SU-DHL-6 (cell line): ENCODE data around the gene DNAH3.
"Not testable (repeated sequence)": the region's sequence is repeated elsewhere in the genome, so short reads cannot be mapped to it uniquely, and the experiment has no call there.

ENCODE experiments used
- H2AFZ ChIP-seq: fragments of 200-600 bp; sonication (generic); 2 replicates; pipeline ENCODE4 v1.6.1; 2014; ENCODE audit warnings: low read depth, mild to moderate bottlenecking, moderate library complexity, mixed read lengths, antibody characterized with exemption, low read length; ENCODE audit not compliant: severe bottlenecking
- H3F3A ChIP-seq: fragments of 200-600 bp; shearing (Covaris generic); 2 replicates; pipeline ENCODE4 v1.6.0; 2016; ENCODE audit warnings: antibody characterized with exemption, mild to moderate bottlenecking; ENCODE audit not compliant: insufficient read depth
- H3K27ac ChIP-seq: fragments of 200-600 bp; sonication (generic); 2 replicates; pipeline ENCODE4 v1.5.1; 2016; ENCODE audit warnings: low read depth, mild to moderate bottlenecking, low read length, moderate library complexity, mixed read lengths
- H3K27me3 ChIP-seq: fragments of 200-600 bp; sonication (generic), shearing (Covaris generic); 2 replicates; pipeline ENCODE4 v1.6.0; 2014; ENCODE audit warnings: mild to moderate bottlenecking, low read length
- H3K36me3 ChIP-seq: fragments of 200-600 bp; sonication (generic); 2 replicates; pipeline ENCODE4 v1.6.1; 2014; ENCODE audit warnings: mild to moderate bottlenecking, low read length, mixed read lengths
- H3K4me2 ChIP-seq: fragments of 300-600, 200-600 bp; shearing (Covaris generic), sonication (generic); 2 replicates; pipeline ENCODE4 v1.6.0; 2014; ENCODE audit warnings: low read length, low read depth, mild to moderate bottlenecking; ENCODE audit not compliant: poor library complexity, severe bottlenecking
- H3K4me3 ChIP-seq: fragments of 200-600 bp; sonication (generic); 2 replicates; pipeline ENCODE4 v1.5.1; 2014; ENCODE audit warnings: antibody characterized with exemption, low read length, mild to moderate bottlenecking, mixed read lengths; ENCODE audit not compliant: insufficient read depth, poor library complexity, severe bottlenecking
- H3K79me2 ChIP-seq: fragments of 200-600 bp; sonication (generic); 2 replicates; pipeline ENCODE4 v1.6.1; 2014; ENCODE audit warnings: mild to moderate bottlenecking, low read length, moderate library complexity; ENCODE audit not compliant: insufficient read depth
- H3K9ac ChIP-seq: fragments of 200-600 bp; sonication (generic); 2 replicates; pipeline ENCODE4 v1.7.0; 2014; ENCODE audit warnings: mild to moderate bottlenecking, low read length
- H3K9me2 ChIP-seq: fragments of 200-600 bp; sonication (generic); replicated peaks from 2 replicates; pipeline ENCODE4 v1.6.1; 2014; ENCODE audit warnings: low read length; ENCODE audit not compliant: insufficient read depth
- H3K9me3 ChIP-seq: fragments of 200-600 bp; sonication (generic); 2 replicates; pipeline ENCODE4 v1.6.1; 2014; ENCODE audit warnings: low read length, mixed read lengths; ENCODE audit not compliant: insufficient read depth
- H4K20me1 ChIP-seq: fragments of 200-600 bp; sonication (generic); 2 replicates; pipeline ENCODE4 v1.6.1; 2014; ENCODE audit warnings: low read depth, mild to moderate bottlenecking, antibody characterized with exemption, low read length, moderate library complexity, mixed read lengths
- CTCF ChIP-seq: fragments of 200-600 bp; sonication (generic); IDR thresholded peaks from one replicate; pipeline ENCODE4 v1.5.1; 2017; ENCODE audit warnings: antibody characterized with exemption, mild to moderate bottlenecking, low read length, moderate library complexity; ENCODE audit not compliant: insufficient read depth, poor library complexity, severe bottlenecking
- EZH2phosphoT487 ChIP-seq: fragments of 200-600 bp; sonication (generic), shearing (Covaris generic); conservative IDR thresholded peaks from 2 replicates; pipeline ENCODE4 v1.6.1; 2018; ENCODE audit warnings: mild to moderate bottlenecking, antibody characterized with exemption, low read length, moderate library complexity, mixed read lengths

The DNAH3 gene

GRCh38 chr16:20949660-20950059 is 201.0 kb downstream of the DNAH3 start:
- H2AFZ ChIP-seq = no peak overlapping the region
- H3K36me3 ChIP-seq = no peaks in the 10 kb centered on the region
- no peak overlapping the region for H3K4me2 ChIP-seq
- H3F3A ChIP-seq = no peaks in the 10 kb centered on the region
- no peaks in the 10 kb centered on the region for H3K79me2 ChIP-seq
- no peak overlapping the region for H3K4me3 ChIP-seq
- H4K20me1 ChIP-seq = no peaks in the 10 kb centered on the region
- H3K9ac ChIP-seq = no peak overlapping the region
- H3K9me3 ChIP-seq = no peaks in the 10 kb centered on the region
- H3K9me2 ChIP-seq = no peaks in the 10 kb centered on the region
- no peaks in the 10 kb centered on the region for H3K27me3 ChIP-seq
- TF ChIP-seq CTCF = no peak
- no peak for TF ChIP-seq EZH2phosphoT487
- H3K27ac ChIP-seq = no peak overlapping the region

GRCh38 chr16:20948444-20948843 is 202.2 kb downstream of the DNAH3 start:
- no peaks in the 10 kb centered on the region for H3K27me3 ChIP-seq
- H3K9me3 ChIP-seq = no peaks in the 10 kb centered on the region
- H3K9ac ChIP-seq = no peak overlapping the region
- H3K9me2 ChIP-seq = no peaks in the 10 kb centered on the region
- TF ChIP-seq CTCF = no peak
- no peak overlapping the region for H2AFZ ChIP-seq
- H3K4me2 ChIP-seq = no peak overlapping the region
- H3K4me3 ChIP-seq = no peak overlapping the region
- no peaks in the 10 kb centered on the region for H4K20me1 ChIP-seq
- no peaks in the 10 kb centered on the region for H3K79me2 ChIP-seq
- no peaks in the 10 kb centered on the region for H3F3A ChIP-seq
- H3K27ac ChIP-seq = no peak overlapping the region
- no peaks in the 10 kb centered on the region for H3K36me3 ChIP-seq

- H3K9ac ChIP-seq = no peak overlapping the region
- no peak overlapping the region for H3K4me3 ChIP-seq
- H4K20me1 ChIP-seq = no peaks in the 10 kb centered on the region
- no peak overlapping the region for H3K4me2 ChIP-seq
- no peaks in the 10 kb centered on the region for H3K79me2 ChIP-seq
- no peak overlapping the region for H3K27ac ChIP-seq
- H3F3A ChIP-seq = no peaks in the 10 kb centered on the region
- no peaks in the 10 kb centered on the region for H3K9me3 ChIP-seq
- no peak for TF ChIP-seq CTCF
- TF ChIP-seq EZH2phosphoT487 = no peak
- H3K27me3 ChIP-seq = no peaks in the 10 kb centered on the region
- no peaks in the 10 kb centered on the region for H3K9me2 ChIP-seq
- no peaks in the 10 kb centered on the region for H3K36me3 ChIP-seq
- no peak overlapping the region for H2AFZ ChIP-seq
Observed at GRCh38 chr16:20946015-20946629, 204.5 kb downstream of the DNAH3 start.

GRCh38 chr16:20945575-20945875 is 205.1 kb downstream of the DNAH3 start:
- not testable (repeated sequence) for H3K9ac ChIP-seq, H3K27ac ChIP-seq, H3K9me3 ChIP-seq, H4K20me1 ChIP-seq, H3K27me3 ChIP-seq, H3K79me2 ChIP-seq, H3F3A ChIP-seq, H2AFZ ChIP-seq, H3K36me3 ChIP-seq, H3K9me2 ChIP-seq, H3K4me2 ChIP-seq, H3K4me3 ChIP-seq
